ENCODE data around the gene NOTUM. TPM values are rescaled to one million over a fixed set of nuclear protein-coding genes. Genes with fewer than 3 reads are reported as not detected.

NOTUM gene
- total and polyA plus RNA-seq, 2 experiments from 2014 or later, result 0.29 to 1.6 TPM

GRCh38 chr17:81909231-81909630 lies 51.8 kb downstream of the NOTUM start:
- Mint-ChIP-seq H3K36me3 (ENCODE audit: low read depth) (peaks cover 18% of the 10 kb centered on the region), H3K4me3 (no peak overlapping the region), H3K9me3 (no peaks in the 10 kb centered on the region), H3K4me1 (peaks cover 3% of the 10 kb centered on the region; the same call in 1 of the 3 replicates), H3K27me3 (ENCODE audit: insufficient read depth, low read depth, poor library complexity) (peaks cover 9% of the 10 kb centered on the region), H3K27ac (no peak overlapping the region)
- peaks cover 6% of the 10 kb centered on the region for H3K4me1 ChIP-seq (ENCODE audit: insufficient read depth)
- no peak overlapping the region for H3K4me2 ChIP-seq
- peaks cover 22% of the 10 kb centered on the region for H3F3A ChIP-seq (replicated peaks; ENCODE audit: low read depth)
- H3K27ac ChIP-seq (ENCODE audit: low read depth), result no peak overlapping the region
- ATAC-seq, result no peak
- no peaks in the 10 kb centered on the region for H3K27me3 ChIP-seq (ENCODE audit: insufficient read depth)
- H3K4me3 ChIP-seq, result no peak overlapping the region
- no peaks in the 10 kb centered on the region for H3K9me2 ChIP-seq (ENCODE audit: insufficient read depth)
- H2AFZ ChIP-seq, result no peak overlapping the region
- peaks cover 6% of the 10 kb centered on the region; the same call in 1 of the 2 replicates for H3K36me3 ChIP-seq (ENCODE audit: insufficient read depth)
- no peak for TF ChIP-seq STAT1 (IDR thresholded peaks at IDR 0.05; ENCODE audit: unreplicated experiment)
- TF ChIP-seq, protein P1, sequence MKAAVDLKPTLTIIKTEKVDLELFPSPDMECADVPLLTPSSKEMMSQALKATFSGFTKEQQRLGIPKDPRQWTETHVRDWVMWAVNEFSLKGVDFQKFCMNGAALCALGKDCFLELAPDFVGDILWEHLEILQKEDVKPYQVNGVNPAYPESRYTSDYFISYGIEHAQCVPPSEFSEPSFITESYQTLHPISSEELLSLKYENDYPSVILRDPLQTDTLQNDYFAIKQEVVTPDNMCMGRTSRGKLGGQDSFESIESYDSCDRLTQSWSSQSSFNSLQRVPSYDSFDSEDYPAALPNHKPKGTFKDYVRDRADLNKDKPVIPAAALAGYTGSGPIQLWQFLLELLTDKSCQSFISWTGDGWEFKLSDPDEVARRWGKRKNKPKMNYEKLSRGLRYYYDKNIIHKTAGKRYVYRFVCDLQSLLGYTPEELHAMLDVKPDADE (IDR thresholded peaks at IDR 0.05), result no peak
- no peak for TF ChIP-seq POLR2AphosphoS5 (IDR thresholded peaks at IDR 0.05; ENCODE audit: low read depth)
- TF ChIP-seq ZNF462 (CRISPR knock-in tag; IDR thresholded peaks at IDR 0.05), result no peak
- peaks cover 9% of the 10 kb centered on the region for H4K20me1 ChIP-seq (replicated peaks; ENCODE audit: insufficient read depth)
- no peak for DNase-seq (ENCODE audit: low spot score)
- peaks cover 7% of the 10 kb centered on the region for H3K79me2 ChIP-seq (replicated peaks; ENCODE audit: insufficient read depth)

- H4K20me1 ChIP-seq (replicated peaks; ENCODE audit: insufficient read depth), result peaks cover 9% of the 10 kb centered on the region
- no peaks in the 10 kb centered on the region for H3K27me3 ChIP-seq (ENCODE audit: insufficient read depth)
- Mint-ChIP-seq H3K4me1 (peaks cover 3% of the 10 kb centered on the region; the same call in 1 of the 3 replicates), H3K27me3 (ENCODE audit: insufficient read depth, low read depth, poor library complexity) (peaks cover 9% of the 10 kb centered on the region), H3K36me3 (ENCODE audit: low read depth) (peaks cover 14% of the 10 kb centered on the region), H3K9me3 (no peaks in the 10 kb centered on the region), H3K27ac (no peak overlapping the region), H3K4me3 (no peak overlapping the region)
- no peaks in the 10 kb centered on the region for H3K9me2 ChIP-seq (ENCODE audit: insufficient read depth)
- DNase-seq (ENCODE audit: low spot score) (no peak), ATAC-seq (no peak)
- H2AFZ ChIP-seq, result no peak overlapping the region
- peaks cover 7% of the 10 kb centered on the region for H3K79me2 ChIP-seq (replicated peaks; ENCODE audit: insufficient read depth)
- no peak overlapping the region for H3K4me2 ChIP-seq
- H3K27ac ChIP-seq (ENCODE audit: low read depth), result no peak overlapping the region
- H3K36me3 ChIP-seq (ENCODE audit: insufficient read depth), result peaks cover 6% of the 10 kb centered on the region; the same call in 1 of the 2 replicates
- H3F3A ChIP-seq (replicated peaks; ENCODE audit: low read depth), result peaks cover 25% of the 10 kb centered on the region
- H3K4me3 ChIP-seq, result no peak overlapping the region
- peaks cover 6% of the 10 kb centered on the region for H3K4me1 ChIP-seq (ENCODE audit: insufficient read depth)
- no peak for TF ChIP-seq EZH2phosphoT487 (IDR thresholded peaks at IDR 0.05; ENCODE audit: unreplicated experiment)
- no peak for TF ChIP-seq ZNF462 (CRISPR knock-in tag; IDR thresholded peaks at IDR 0.05)
Observed at GRCh38 chr17:81908793-81909192, 52.2 kb downstream of the NOTUM start.

Measured in GM23338 (cell line).